GDM1 (cell line): ENCODE measurements around the gene ARHGAP8.
"Not testable (repeated sequence)": the region's sequence is repeated elsewhere in the genome, so short reads cannot be mapped to it uniquely, and the experiment has no call there.

Source experiments
- DNase-seq: peaks from one replicate; lab custom pipeline; 2025; lab: John Stamatoyannopoulos, UW

Gene ARHGAP8

GRCh38 chr22:44828193-44828592 is 75.8 kb downstream of the ARHGAP8 start:
- DNase-seq = no peak

GRCh38 chr22:44831885-44832284 is 79.5 kb downstream of the ARHGAP8 start:
- DNase-seq = no peak

GRCh38 chr22:44834065-44834464 is 81.7 kb downstream of the ARHGAP8 start:
- no peak for DNase-seq

GRCh38 chr22:44837481-44837880 is 85.1 kb downstream of the ARHGAP8 start:
- no peak for DNase-seq

- DNase-seq = no peak
These were observed 86.1 kb downstream of the ARHGAP8 start for GRCh38 chr22:44838316-44839016.

GRCh38 chr22:44839061-44839460 is 86.7 kb downstream of the ARHGAP8 start:
- no peak for DNase-seq

GRCh38 chr22:44839721-44840120 is 87.3 kb downstream of the ARHGAP8 start:
- no peak for DNase-seq

GRCh38 chr22:44840611-44841322 is 88.4 kb downstream of the ARHGAP8 start:
- no peak for DNase-seq

- DNase-seq = no peak
These were observed 90.0 kb downstream of the ARHGAP8 start for GRCh38 chr22:44842417-44842816.

GRCh38 chr22:44845191-44845590 is 92.8 kb downstream of the ARHGAP8 start:
- no peak for DNase-seq

GRCh38 chr22:44845796-44846720 is 93.7 kb downstream of the ARHGAP8 start:
- DNase-seq = no peak

- no peak for DNase-seq
These were observed 94.4 kb downstream of the ARHGAP8 start for GRCh38 chr22:44846726-44847275.

GRCh38 chr22:44847380-44847779 is 95.0 kb downstream of the ARHGAP8 start:
- no peak for DNase-seq

GRCh38 chr22:44847892-44848291 is 95.5 kb downstream of the ARHGAP8 start:
- no peak for DNase-seq

GRCh38 chr22:44848296-44848741 is 95.9 kb downstream of the ARHGAP8 start:
- DNase-seq = no peak

- no peak for DNase-seq
These were observed 96.5 kb downstream of the ARHGAP8 start for GRCh38 chr22:44848791-44849420.

GRCh38 chr22:44850946-44851345 is 98.6 kb downstream of the ARHGAP8 start:
- DNase-seq = no peak

GRCh38 chr22:44854641-44855040 is 102.3 kb downstream of the ARHGAP8 start:
- DNase-seq = not testable (repeated sequence)

GRCh38 chr22:44855855-44856254 is 103.5 kb downstream of the ARHGAP8 start:
- no peak for DNase-seq

- DNase-seq = not testable (repeated sequence)
These were observed 106.4 kb downstream of the ARHGAP8 start for GRCh38 chr22:44858819-44859218.

- DNase-seq = no peak
These were observed 107.3 kb downstream of the ARHGAP8 start for GRCh38 chr22:44859641-44860040.

GRCh38 chr22:44860311-44860710 is 107.9 kb downstream of the ARHGAP8 start:
- DNase-seq = no peak
